GM13977 (cell line): Measurements from ENCODE around the gene RHBDD2.
A peak's percentile ranks its signal among the peaks of the same experiment; 100 is the strongest.
"Not testable (repeated sequence)": the region's sequence is repeated elsewhere in the genome, so short reads cannot be mapped to it uniquely, and the experiment has no call there.

ENCODE experiments used
- DNase-seq: peaks from one replicate; pipeline ENCODE4 v3.0.0; 2012; ENCODE audit warnings: low spot score
- CTCF ChIP-seq: IDR thresholded peaks from 2 replicates; pipeline ENCODE4 v1.5.1; 2012; ENCODE audit warnings: mild to moderate bottlenecking, control low read depth; ENCODE audit not compliant: insufficient read depth; ENCODE audit errors: extremely low read depth, missing control alignments
- in situ Hi-C: fragments of 300-500 bp; cut with MboI; formaldehyde crosslinking; loops from one replicate; pipeline ENCODE4 v1.12.0; 2022; ENCODE audit warnings: low sequenced_read_pairs, low pct_unique_long_range_greater_than_20kb, mixed read lengths, inconsistent platforms; ENCODE audit not compliant: unreplicated experiment

The RHBDD2 gene

DNA sequence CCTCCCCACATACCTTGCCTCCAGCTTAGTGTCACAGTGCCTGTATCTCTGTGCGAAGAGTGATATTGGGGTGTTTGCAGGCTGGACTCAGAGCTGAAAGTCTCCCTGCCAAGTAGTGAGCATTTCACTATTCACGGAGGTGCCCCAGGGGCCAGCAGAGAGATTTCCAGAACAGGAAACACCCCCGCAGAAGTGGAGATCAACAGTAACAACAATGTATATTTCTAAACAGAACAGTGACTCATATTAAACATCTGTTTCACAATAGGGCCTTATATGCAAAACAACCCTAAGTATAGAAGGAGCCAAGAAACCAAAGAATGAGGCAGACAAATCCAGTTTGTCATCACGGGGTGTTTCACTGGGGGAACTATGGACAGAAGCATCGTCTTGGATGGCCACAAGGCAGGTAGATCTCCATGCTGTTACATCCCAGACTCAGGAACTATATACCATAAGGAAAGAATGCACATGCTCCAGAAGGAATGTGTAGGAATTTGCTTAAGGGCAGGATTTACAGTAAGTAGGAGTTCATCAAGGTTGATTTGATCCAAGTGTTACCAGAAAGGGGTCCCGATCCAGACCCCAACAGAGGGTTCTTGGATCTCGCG, 35.9 kb upstream of the RHBDD2 start:
- in situ Hi-C loops = no loop called here
- no peak for TF ChIP-seq CTCF
- peak; percentile 63 for DNase-seq

GRCh38 chr7:75843613-75844116, 35.2 kb upstream of the RHBDD2 start:
- in situ Hi-C loops = no loop called here
- DNase-seq = no peak
- no peak for TF ChIP-seq CTCF

DNA sequence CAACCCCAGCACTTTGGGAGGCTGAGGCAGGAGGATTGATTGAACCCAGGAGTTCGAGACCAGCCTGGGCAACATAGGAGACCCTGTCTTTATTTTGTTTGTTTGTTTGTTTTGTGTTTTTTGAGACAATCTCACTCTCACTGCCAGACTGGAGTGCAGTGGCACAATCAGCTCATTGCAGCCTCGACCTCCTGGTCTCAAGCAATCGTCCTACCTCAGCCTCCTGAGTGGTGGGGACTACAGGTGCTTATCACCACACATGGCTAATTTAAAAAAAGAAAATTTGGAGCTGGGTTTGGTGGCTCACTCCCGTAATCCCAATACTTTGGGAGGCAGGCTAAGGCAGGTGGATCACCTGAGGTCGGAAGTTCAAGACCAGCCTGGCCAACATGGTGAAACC, 34.7 kb upstream of the RHBDD2 start:
- in situ Hi-C loops = no loop called here
- TF ChIP-seq CTCF = no peak
- DNase-seq = no peak

DNA sequence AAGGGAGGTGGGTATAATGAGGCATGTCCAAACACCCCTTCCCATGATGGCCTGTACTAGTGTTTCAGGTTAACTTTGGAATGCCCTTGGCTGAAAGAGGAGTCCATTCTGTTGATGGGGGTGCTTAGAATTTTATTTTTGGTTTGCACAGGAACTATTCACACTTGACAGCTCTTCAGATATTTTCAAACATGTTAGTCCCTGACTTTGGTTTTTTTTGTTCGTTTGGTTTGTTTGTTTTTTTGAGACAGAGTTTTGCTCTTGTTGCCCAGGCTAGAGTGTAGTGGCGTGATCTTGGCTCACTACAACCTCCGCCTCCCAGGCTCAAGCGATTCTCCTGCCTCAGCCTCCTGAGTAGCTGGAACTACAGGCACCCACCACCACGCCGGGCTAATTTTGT, 33.7 kb upstream of the RHBDD2 start:
- DNase-seq, in situ Hi-C loops: not testable (repeated sequence)

DNA sequence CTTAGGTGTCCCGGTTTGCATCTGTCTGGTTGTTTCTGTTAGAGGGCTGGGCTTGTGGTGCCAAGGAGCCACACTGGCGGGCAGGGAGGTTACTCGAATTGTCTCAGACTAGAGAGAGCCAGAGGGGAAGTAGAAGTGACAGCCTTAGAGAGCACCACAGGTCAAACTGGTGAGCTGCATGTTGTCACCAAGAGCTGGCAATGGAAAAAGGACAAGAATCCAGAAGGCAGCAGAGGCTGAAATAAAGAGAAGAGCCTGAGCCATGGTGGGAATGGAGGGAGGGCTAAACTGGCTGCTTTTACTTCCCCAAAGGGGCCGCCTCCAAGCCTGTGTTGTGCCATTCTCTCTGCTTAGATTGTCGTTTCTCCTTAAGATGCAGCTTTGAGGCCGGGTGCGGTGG, 31.1 kb upstream of the RHBDD2 start:
- TF ChIP-seq CTCF = no peak
- DNase-seq = no peak
- in situ Hi-C loops = no loop called here

DNA sequence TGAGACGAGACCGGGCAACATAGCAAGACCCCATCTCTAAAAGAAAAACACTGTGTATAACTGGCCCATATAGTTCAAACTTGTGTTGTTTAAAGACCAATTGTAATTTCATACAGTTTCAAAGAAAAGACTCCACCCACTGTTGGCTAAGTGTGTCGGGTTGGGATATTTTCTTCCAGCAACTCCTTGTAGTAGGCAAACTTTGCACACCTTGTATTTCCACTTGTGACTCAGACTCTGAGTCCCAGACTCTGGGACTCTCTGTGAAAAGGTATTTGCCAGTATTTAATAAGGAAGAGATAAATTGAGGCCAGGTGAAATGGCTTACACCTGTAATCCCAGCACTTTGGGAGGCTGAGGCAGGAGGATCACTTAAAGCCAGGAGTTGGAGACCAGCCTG, 29.3 kb upstream of the RHBDD2 start:
- no peak for DNase-seq
- in situ Hi-C loops = no loop called here
- TF ChIP-seq CTCF = no peak

GRCh38 chr7:75850235-75850634, 28.6 kb upstream of the RHBDD2 start:
- TF ChIP-seq CTCF = no peak
- DNase-seq = no peak
- in situ Hi-C loops = no loop called here
